Measurements from ENCODE around the gene GABBR2. TPM values are rescaled to one million over a fixed set of nuclear protein-coding genes. Genes with fewer than 3 reads are reported as not detected.

Gene GABBR2
- total RNA-seq, 2 experiments from 2014 or later, result not detected

DNA sequence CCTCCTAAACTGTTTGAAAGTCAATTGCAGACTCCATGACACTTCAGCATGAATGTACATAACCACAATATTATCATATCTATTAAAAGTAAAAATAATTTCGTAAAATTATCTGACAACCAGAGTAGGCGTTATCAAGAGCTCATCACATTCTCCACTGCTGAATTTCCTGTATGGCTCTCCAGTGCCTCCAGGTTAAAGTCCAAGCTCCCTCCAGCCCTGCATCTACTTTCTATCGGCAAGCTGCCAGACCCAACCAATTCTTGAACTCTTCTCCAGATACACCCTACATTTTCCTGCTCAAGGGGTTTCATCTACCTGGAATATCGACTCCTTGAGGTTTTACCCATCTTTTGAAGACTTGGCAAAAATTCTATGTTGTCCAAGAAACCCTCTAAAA, 378.8 kb downstream of the GABBR2 start:
- Histone ChIP-seq H3K4me1 (ENCODE audit: insufficient read depth, low read length, poor library complexity, severe bottlenecking) (peaks cover 28% of the 10 kb centered on the region), H3K4me3 (ENCODE audit: low read depth, low read length, poor library complexity, severe bottlenecking) (no peak overlapping the region), H3K27ac (ENCODE audit: low read depth, low read length, poor library complexity, severe bottlenecking) (no peak overlapping the region), H3K79me2 (ENCODE audit: insufficient read depth, low read depth, low read length) (no peaks in the 10 kb centered on the region), H4K20me1 (ENCODE audit: insufficient read depth, low read length) (no peaks in the 10 kb centered on the region), H3K4me2 (ENCODE audit: low read length) (no peak overlapping the region), H3K9me2 (ENCODE audit: insufficient read depth, low read length) (no peaks in the 10 kb centered on the region), H2AFZ (ENCODE audit: low read length) (no peak overlapping the region), H3K36me3 (ENCODE audit: insufficient read depth, low read length) (no peaks in the 10 kb centered on the region), H3K9me3 (ENCODE audit: low read length) (no peaks in the 10 kb centered on the region)
- BruUV-seq (replicated peaks), result no TSS peak
- TF ChIP-seq, protein P1, sequence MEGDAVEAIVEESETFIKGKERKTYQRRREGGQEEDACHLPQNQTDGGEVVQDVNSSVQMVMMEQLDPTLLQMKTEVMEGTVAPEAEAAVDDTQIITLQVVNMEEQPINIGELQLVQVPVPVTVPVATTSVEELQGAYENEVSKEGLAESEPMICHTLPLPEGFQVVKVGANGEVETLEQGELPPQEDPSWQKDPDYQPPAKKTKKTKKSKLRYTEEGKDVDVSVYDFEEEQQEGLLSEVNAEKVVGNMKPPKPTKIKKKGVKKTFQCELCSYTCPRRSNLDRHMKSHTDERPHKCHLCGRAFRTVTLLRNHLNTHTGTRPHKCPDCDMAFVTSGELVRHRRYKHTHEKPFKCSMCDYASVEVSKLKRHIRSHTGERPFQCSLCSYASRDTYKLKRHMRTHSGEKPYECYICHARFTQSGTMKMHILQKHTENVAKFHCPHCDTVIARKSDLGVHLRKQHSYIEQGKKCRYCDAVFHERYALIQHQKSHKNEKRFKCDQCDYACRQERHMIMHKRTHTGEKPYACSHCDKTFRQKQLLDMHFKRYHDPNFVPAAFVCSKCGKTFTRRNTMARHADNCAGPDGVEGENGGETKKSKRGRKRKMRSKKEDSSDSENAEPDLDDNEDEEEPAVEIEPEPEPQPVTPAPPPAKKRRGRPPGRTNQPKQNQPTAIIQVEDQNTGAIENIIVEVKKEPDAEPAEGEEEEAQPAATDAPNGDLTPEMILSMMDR (conservative IDR thresholded peaks at IDR 0.05; ENCODE audit: low read length), result no peak
- no peak for TF ChIP-seq EZH2phosphoT487 (IDR thresholded peaks at IDR 0.05; ENCODE audit: borderline replicate concordance, low read depth, low read length)
- intact Hi-C loops (cut with micrococcal nuclease; ENCODE audit: unreplicated experiment), result no loop called here
- DNase-seq (ENCODE audit: low spot score), result no peak
- CTCF ChIA-PET (ENCODE audit: unreplicated experiment), result no interaction called here
- POLR2A ChIA-PET, result interaction anchor here (1.3 kb wide), 1 partner anchor 23 kb away, joined by 3 read pairs; no protein-coding TSS in a partner anchor

DNA sequence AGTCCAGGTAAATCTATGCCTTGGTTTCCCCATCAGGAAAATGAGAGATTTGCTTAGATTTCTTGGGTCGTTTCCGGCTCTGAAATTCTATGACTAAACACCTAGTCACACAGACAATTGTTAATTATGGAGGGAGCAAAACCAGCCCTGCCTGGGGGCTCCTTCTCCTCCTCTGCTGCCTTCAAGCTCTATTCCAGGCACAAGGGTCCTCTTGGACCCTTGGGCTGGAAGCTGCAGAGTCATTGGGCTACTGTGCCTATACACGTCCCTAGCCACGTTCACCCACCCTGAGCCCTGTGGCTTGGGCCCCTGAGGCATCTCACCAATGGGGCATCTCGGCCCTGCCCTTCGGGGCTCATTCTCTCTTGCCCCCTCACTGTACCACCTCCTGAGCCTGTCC, 379.5 kb downstream of the GABBR2 start:
- Histone ChIP-seq H4K20me1 (ENCODE audit: insufficient read depth, low read length) (no peaks in the 10 kb centered on the region), H3K9me3 (ENCODE audit: low read length) (no peaks in the 10 kb centered on the region), H3K27ac (ENCODE audit: low read depth, low read length, poor library complexity, severe bottlenecking) (no peak overlapping the region), H3K4me1 (ENCODE audit: insufficient read depth, low read length, poor library complexity, severe bottlenecking) (peaks cover 28% of the 10 kb centered on the region), H2AFZ (ENCODE audit: low read length) (no peak overlapping the region), H3K9me2 (ENCODE audit: insufficient read depth, low read length) (no peaks in the 10 kb centered on the region), H3K79me2 (ENCODE audit: insufficient read depth, low read depth, low read length) (no peaks in the 10 kb centered on the region), H3K4me3 (ENCODE audit: low read depth, low read length, poor library complexity, severe bottlenecking) (no peak overlapping the region), H3K36me3 (ENCODE audit: insufficient read depth, low read length) (no peaks in the 10 kb centered on the region), H3K4me2 (ENCODE audit: low read length) (no peak overlapping the region)
- DNase-seq (ENCODE audit: low spot score), result no peak
- BruUV-seq (replicated peaks), result no TSS peak
- intact Hi-C loops (cut with micrococcal nuclease; ENCODE audit: unreplicated experiment), result no loop called here
- TF ChIP-seq, protein P1 (conservative IDR thresholded peaks at IDR 0.05; ENCODE audit: low read length), result no peak
- no peak for TF ChIP-seq EZH2phosphoT487 (IDR thresholded peaks at IDR 0.05; ENCODE audit: borderline replicate concordance, low read depth, low read length)
- ChIA-PET POLR2A (interaction anchor here (1.2 to 1.6 kb wide), 3 partner anchors 22 to 80 kb away, joined by 3 to 4 read pairs (median 4); no protein-coding TSS in a partner anchor), CTCF (ENCODE audit: unreplicated experiment) (no interaction called here)

DNA sequence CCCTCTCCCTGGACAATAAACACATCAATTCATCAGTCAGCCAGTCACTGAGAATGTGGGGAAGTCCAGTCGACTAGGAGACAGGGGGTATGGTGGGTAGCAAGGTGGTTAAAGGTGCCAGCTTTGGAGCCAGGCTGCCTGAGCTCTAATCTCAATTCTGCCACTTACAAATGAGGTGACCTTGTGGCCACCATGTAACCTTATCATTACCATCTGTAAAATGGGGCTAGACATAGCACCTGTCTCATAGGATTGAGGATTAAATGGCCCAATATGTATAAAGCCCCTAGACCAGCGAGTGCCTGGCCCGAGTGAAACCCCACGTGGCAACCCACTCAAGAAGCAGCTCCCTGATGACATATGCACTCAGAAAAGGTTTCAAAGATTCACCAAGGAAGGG, 380.0 kb downstream of the GABBR2 start:
- POLR2A ChIA-PET, result interaction anchor here (0.9 to 1.6 kb wide), 4 partner anchors 22 to 81 kb away, joined by 3 to 4 read pairs (median 4); no protein-coding TSS in a partner anchor

More for the DNA sequence above, 380.0 kb downstream of the GABBR2 start:
- TF ChIP-seq, protein P1 (conservative IDR thresholded peaks at IDR 0.05; ENCODE audit: low read length), result no peak
- no peak for TF ChIP-seq EZH2phosphoT487 (IDR thresholded peaks at IDR 0.05; ENCODE audit: borderline replicate concordance, low read depth, low read length)
- no peaks in the 10 kb centered on the region for H3K79me2 ChIP-seq (ENCODE audit: insufficient read depth, low read depth, low read length)
- no peaks in the 10 kb centered on the region for H4K20me1 ChIP-seq (ENCODE audit: insufficient read depth, low read length)
- H3K4me1 ChIP-seq (ENCODE audit: insufficient read depth, low read length, poor library complexity, severe bottlenecking), result peaks cover 28% of the 10 kb centered on the region
- no peak for DNase-seq (ENCODE audit: low spot score)
- no peak overlapping the region for H3K27ac ChIP-seq (ENCODE audit: low read depth, low read length, poor library complexity, severe bottlenecking)
- no peaks in the 10 kb centered on the region for H3K9me3 ChIP-seq (ENCODE audit: low read length)
- BruUV-seq (replicated peaks), result no TSS peak
- CTCF ChIA-PET (ENCODE audit: unreplicated experiment), result no interaction called here
- peak overlapping the region; percentile 36; the same call in 1 of the 2 replicates for H2AFZ ChIP-seq (ENCODE audit: low read length)
- H3K36me3 ChIP-seq (ENCODE audit: insufficient read depth, low read length), result no peaks in the 10 kb centered on the region
- intact Hi-C loops (cut with micrococcal nuclease; ENCODE audit: unreplicated experiment), result no loop called here
- peak overlapping the region; percentile 39 for H3K4me2 ChIP-seq (ENCODE audit: low read length)
- H3K9me2 ChIP-seq (ENCODE audit: insufficient read depth, low read length), result no peaks in the 10 kb centered on the region
- no peak overlapping the region for H3K4me3 ChIP-seq (ENCODE audit: low read depth, low read length, poor library complexity, severe bottlenecking)
